K562 (cell line): ENCODE measurements around the gene QKI. TPM values are rescaled to one million over a fixed set of nuclear protein-coding genes. Genes with fewer than 3 reads are reported as not detected.
A peak's percentile ranks its signal among the peaks of the same experiment; 100 is the strongest.

Source experiments
- ATAC-seq: fragments of 200-7000 bp; cut with Tn5 transposase; 3 replicates; pipeline ENCODE4 v1.9.1; 2020; ENCODE audit warnings: moderate library complexity
- BruUV-seq: library from RNA; stranded (reverse); fragments of 400-500 nt; replicated peaks from 2 replicates; lab custom pipeline; 2021; lab: Mats Ljungman, UMichigan
- CTCF ChIA-PET: fragments of 300-600 bp; formaldehyde crosslinking; extraction: SDS; loops from one replicate; lab custom pipeline; 2021; ENCODE audit warnings: low intra/inter-chr PET ratio; lab: Yijun Ruan, JAX
- POLR2A ChIA-PET: fragments of 300-600, 350-650 bp; sonication (Branson Sonifier 250); formaldehyde crosslinking; extraction: SDS; loops from one replicate; lab custom pipeline; 2021; ENCODE audit warnings: antibody characterized with exemption, inconsistent platforms; lab: Yijun Ruan, JAX
- DNase-seq, 4 experiments: peaks; one replicate each; pipeline versions ENCODE4 v3.0.0 to v3.0.0-alpha.2; 2011 to 2018; ENCODE audit warnings: low spot score in 3 of 4, mixed read lengths in 3 of 4; ENCODE audit errors: extremely low read depth in 1 of 4
- FAIRE-seq: peaks from 2 replicates; lab custom pipeline; 2011; peaks lifted over from hg19 to GRCh38; lab: Jason Lieb, UNC
- H2AFZ ChIP-seq: 2 replicates; pipeline ENCODE4 v1.6.0; 2011; ENCODE audit warnings: low read depth, low read length, control low read depth, inconsistent platforms
- H3K27ac ChIP-seq: fragments of 200-600 bp; 3 replicates; pipeline ENCODE4 v1.8.0; 2011; ENCODE audit warnings: low read depth, mild to moderate bottlenecking, control low read depth, inconsistent platforms, low read length, moderate library complexity, mixed read lengths; ENCODE audit errors: extremely low read depth
- H3K27me3 ChIP-seq, 2 experiments: fragments of 300-600 bp in 1 of 2; 2 replicates in 1 of 2; 3 replicates in 1 of 2; pipeline versions ENCODE4 v1.6.0 to v1.8.0; 2011; ENCODE audit warnings: inconsistent platforms in 2 of 2, low read length in 2 of 2, mild to moderate bottlenecking in 1 of 2, mixed read lengths in 1 of 2, moderate library complexity in 1 of 2; ENCODE audit not compliant: control insufficient read depth in 2 of 2, insufficient read depth in 2 of 2
- H3K36me3 ChIP-seq: fragments of 300-600 bp; 3 replicates; pipeline ENCODE4 v1.8.0; 2011; ENCODE audit warnings: mild to moderate bottlenecking, low read length, inconsistent platforms; ENCODE audit not compliant: control insufficient read depth, insufficient read depth
- H3K4me1 ChIP-seq, 2 experiments: fragments of 200-600 bp in 1 of 2; replicated peaks in 1 of 2; 2 replicates in 1 of 2; 3 replicates in 1 of 2; pipeline versions ENCODE4 v1.5.1 to v1.8.0; 2011; ENCODE audit warnings: inconsistent platforms in 2 of 2, low read length in 2 of 2, mild to moderate bottlenecking in 1 of 2, mixed read lengths in 1 of 2, moderate library complexity in 1 of 2; ENCODE audit not compliant: control insufficient read depth in 2 of 2, insufficient read depth in 2 of 2
- H3K4me2 ChIP-seq: 2 replicates; pipeline ENCODE4 v1.6.1; 2011; ENCODE audit warnings: low read length, control low read depth, inconsistent platforms, mixed read lengths; ENCODE audit not compliant: insufficient read depth
- H3K4me3 ChIP-seq: fragments of 200-600 bp; sonication (generic), shearing (Covaris generic); 2 replicates; pipeline ENCODE4 v1.5.1; 2016; ENCODE audit warnings: control low read depth, inconsistent platforms
- H3K79me2 ChIP-seq: fragments of 200-600 bp; 3 replicates; pipeline ENCODE4 v1.8.0; 2011; ENCODE audit warnings: low read length, inconsistent platforms; ENCODE audit not compliant: control insufficient read depth, insufficient read depth
- H3K9ac ChIP-seq, 2 experiments: 2 replicates each; pipeline versions ENCODE4 v1.6.0 to v1.6.1; 2011; ENCODE audit warnings: low read depth in 2 of 2, low read length in 2 of 2, control low read depth in 1 of 2, inconsistent platforms in 1 of 2, mild to moderate bottlenecking in 1 of 2, mixed read lengths in 1 of 2; ENCODE audit not compliant: insufficient read depth in 1 of 2
- H3K9me1 ChIP-seq: one replicate; pipeline ENCODE4 v1.6.0; 2011; ENCODE audit warnings: inconsistent platforms, mild to moderate bottlenecking, low read length, moderate library complexity; ENCODE audit not compliant: control insufficient read depth, insufficient read depth
- H3K9me3 ChIP-seq: replicated peaks from 2 replicates; pipeline ENCODE4 v1.5.1; 2011; ENCODE audit warnings: low read depth, low read length, inconsistent platforms; ENCODE audit not compliant: control insufficient read depth, insufficient read depth
- H4K20me1 ChIP-seq: replicated peaks from 2 replicates; pipeline ENCODE4 v1.6.1; 2011; ENCODE audit warnings: low read length, inconsistent platforms, mixed read lengths; ENCODE audit not compliant: control insufficient read depth, insufficient read depth
- HSF4 ChIP-seq: fragments of 250-450 bp; sonication (Bioruptor Pico); IDR thresholded peaks from 2 replicates; pipeline ENCODE4 v2.1.2; 2022; ENCODE audit warnings: mild to moderate bottlenecking, moderate library complexity, borderline replicate concordance
- MCM3 ChIP-seq: fragments of 450-650 bp; IDR thresholded peaks from 2 replicates; pipeline ENCODE4 v1.6.1; 2016
- NFIC ChIP-seq: fragments of 450-650 bp; IDR thresholded peaks from 2 replicates; pipeline ENCODE4 v1.6.1; 2017; ENCODE audit warnings: mild to moderate bottlenecking, inconsistent platforms
- NFIX ChIP-seq: fragments of 250-450 bp; sonication (Bioruptor Pico); IDR thresholded peaks from 2 replicates; pipeline ENCODE4 v1.4.0; 2020; ENCODE audit warnings: low read depth, mild to moderate bottlenecking, moderate library complexity
- RFX1 ChIP-seq: fragments of 450-650 bp; IDR thresholded peaks from 2 replicates; pipeline ENCODE4 v1.6.1; 2016; ENCODE audit warnings: mild to moderate bottlenecking, moderate library complexity
- SRSF9 ChIP-seq: fragments of 200-400 bp; formaldehyde crosslinking; IDR thresholded peaks from 2 replicates; pipeline ENCODE4 v1.6.1; 2017; ENCODE audit warnings: low read depth, low read length, borderline replicate concordance
- TAF9B ChIP-seq: fragments of 450-650 bp; IDR thresholded peaks from 2 replicates; pipeline ENCODE4 v1.6.1; 2018; ENCODE audit warnings: mild to moderate bottlenecking; ENCODE audit not compliant: partially characterized antibody
- ZNF695 ChIP-seq: fragments of 450-650 bp; formaldehyde crosslinking; IDR thresholded peaks from 2 replicates; pipeline ENCODE4 v1.4.0; 2020; ENCODE audit warnings: mild to moderate bottlenecking, moderate library complexity
- WGBS: fragments of 100-300 bp; shearing (Covaris generic); methylation state at CpG from one replicate; pipeline ENCODE4 v1.1.6; 2016; ENCODE audit warnings: low coverage, mixed read lengths; ENCODE audit not compliant: insufficient coverage; ENCODE audit errors: missing lambda C conversion rate; 5-methylcytosine and 5-hydroxymethylcytosine counted together
- in situ Hi-C: fragments of 300-500 bp; cut with MboI; formaldehyde crosslinking; loops from 4 replicates; pipeline ENCODE4 v1.15.0; 2018; ENCODE audit warnings: inconsistent platforms, mixed read lengths
- intact Hi-C: fragments of 100-400 bp; cut with micrococcal nuclease; formaldehyde crosslinking; loops from 2 replicates; pipeline ENCODE4 v1.14.2; 2022
- polyA plus RNA-seq, 8 experiments: library from polyadenylated mRNA; depleted of rRNA in 4 of 8; stranded (reverse) in 5 of 8; unstranded in 3 of 8; fragments of >200 nt; fragmentation: Nextera tagmentation in 2 of 8; fragmentation: Illumina TruSeq in 1 of 8; extraction: Ambion mirVana in 2 of 8; extraction: Trizol in 1 of 8; gene quantifications; 2 replicates each; pipeline versions ENCODE4 v1.2.1 to v1.2.3, GENCODE V29; 2011 to 2014; ENCODE audit warnings: inconsistent platforms in 1 of 8, missing spikeins in 1 of 8
- total RNA-seq, 7 experiments: library from RNA; depleted of rRNA in 6 of 7; stranded (reverse); fragments of >200 nt in 6 of 7; fragmentation: Illumina TruSeq in 2 of 7; extraction: Trizol in 2 of 7; gene quantifications; 2 replicates each; pipeline versions ENCODE4 v1.2.1 to v1.2.3, GENCODE V29; 2011 to 2021; ENCODE audit warnings: low replicate concordance in 1 of 7
- TF ChIP-seq, protein P1 (sequence below), 2 experiments: IDR thresholded peaks in 1 of 2; conservative IDR thresholded peaks in 1 of 2; 2 replicates each; pipeline ENCODE4 v1.6.1; 2016; ENCODE audit warnings: low read depth in 2 of 2, mild to moderate bottlenecking in 1 of 2, missing compliant biosample characterization in 1 of 2, missing genetic modification characterization in 1 of 2, moderate library complexity in 1 of 2
- TF ChIP-seq, protein P2 (sequence below): fragments of 250-450 bp; sonication (Bioruptor Pico); IDR thresholded peaks from 2 replicates; pipeline ENCODE4 v1.4.0; 2020; ENCODE audit warnings: mild to moderate bottlenecking, moderate library complexity, borderline replicate concordance
- TF ChIP-seq, protein P3 (sequence below): fragments of 450-650 bp; IDR thresholded peaks from 2 replicates; pipeline ENCODE4 v1.6.1; 2016

The QKI gene
- total and polyA plus RNA-seq, 9 of the 15 experiments (the other 6 are each of a cell fraction or from before 2014, with no cell fraction given), result 20.4 to 215 (median 123) TPM

DNA sequence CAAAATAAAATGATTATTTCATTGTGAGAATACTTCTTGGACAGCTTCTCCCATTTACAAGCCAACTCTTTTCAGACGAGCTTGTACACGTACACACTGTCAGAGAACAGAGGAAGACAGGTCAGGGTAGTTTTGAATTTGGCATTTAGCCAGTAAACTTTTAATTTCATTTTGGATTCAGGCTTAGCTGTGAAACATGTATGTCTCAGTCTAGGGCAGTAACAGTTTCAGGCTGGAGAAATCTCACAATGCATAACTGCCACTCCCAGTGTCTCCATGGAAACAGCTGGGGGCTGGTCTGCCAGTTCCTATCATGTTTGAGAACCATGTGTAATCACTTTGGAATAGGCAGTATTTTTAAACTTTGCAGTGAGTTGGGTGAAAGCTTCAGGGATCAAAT, 22.0 kb upstream of the QKI start:
- no peaks in the 10 kb centered on the region for H3K9me3 ChIP-seq
- H3K4me2 ChIP-seq, result no peak overlapping the region
- H3K27ac ChIP-seq, result no peak overlapping the region
- no peak overlapping the region for H3K4me3 ChIP-seq
- no peaks in the 10 kb centered on the region for H3K79me2 ChIP-seq
- ATAC-seq, result peak; percentile 79
- peaks cover 33 to 34% of the 10 kb centered on the region in 2 experiments for H3K27me3 ChIP-seq
- no peaks in the 10 kb centered on the region for H3K36me3 ChIP-seq
- H3K9ac ChIP-seq, result no peak overlapping the region
- CTCF ChIA-PET, result no interaction called here
- in situ Hi-C loops, result no loop called here
- DNase-seq, result peak; percentile 45 to 56 (median 50)
- H3K4me1 ChIP-seq, result peaks cover 0 to 3% of the 10 kb centered on the region in 2 experiments; a peak in 2 of 5 replicates
- intact Hi-C loops, result no loop called here
- no peaks in the 10 kb centered on the region for H4K20me1 ChIP-seq
- H2AFZ ChIP-seq, result no peak overlapping the region
- peak; percentile 81 for TF ChIP-seq NFIC
- TF ChIP-seq NFIX (CRISPR knock-in tag), result peak; percentile 69; the same call in 1 of the 2 replicates
- no peak for TF ChIP-seq MCM3
- TF ChIP-seq RFX1, result peak; percentile 88
- TF ChIP-seq, protein P1, sequence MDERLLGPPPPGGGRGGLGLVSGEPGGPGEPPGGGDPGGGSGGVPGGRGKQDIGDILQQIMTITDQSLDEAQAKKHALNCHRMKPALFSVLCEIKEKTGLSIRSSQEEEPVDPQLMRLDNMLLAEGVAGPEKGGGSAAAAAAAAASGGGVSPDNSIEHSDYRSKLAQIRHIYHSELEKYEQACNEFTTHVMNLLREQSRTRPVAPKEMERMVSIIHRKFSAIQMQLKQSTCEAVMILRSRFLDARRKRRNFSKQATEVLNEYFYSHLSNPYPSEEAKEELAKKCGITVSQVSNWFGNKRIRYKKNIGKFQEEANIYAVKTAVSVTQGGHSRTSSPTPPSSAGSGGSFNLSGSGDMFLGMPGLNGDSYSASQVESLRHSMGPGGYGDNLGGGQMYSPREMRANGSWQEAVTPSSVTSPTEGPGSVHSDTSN (CRISPR knock-in tag; IDR thresholded peaks at IDR 0.05; ENCODE audit: low read depth), result peak; percentile 57
- TF ChIP-seq, protein P1 (tag; conservative IDR thresholded peaks at IDR 0.05; ENCODE audit: low read depth), result peak; percentile 79
- no peak for TF ChIP-seq HSF4 (CRISPR knock-in tag)
- TF ChIP-seq ZNF695 (CRISPR knock-in tag), result no peak
- TF ChIP-seq TAF9B, result no peak
- no peak for TF ChIP-seq SRSF9
- TF ChIP-seq, protein P2, sequence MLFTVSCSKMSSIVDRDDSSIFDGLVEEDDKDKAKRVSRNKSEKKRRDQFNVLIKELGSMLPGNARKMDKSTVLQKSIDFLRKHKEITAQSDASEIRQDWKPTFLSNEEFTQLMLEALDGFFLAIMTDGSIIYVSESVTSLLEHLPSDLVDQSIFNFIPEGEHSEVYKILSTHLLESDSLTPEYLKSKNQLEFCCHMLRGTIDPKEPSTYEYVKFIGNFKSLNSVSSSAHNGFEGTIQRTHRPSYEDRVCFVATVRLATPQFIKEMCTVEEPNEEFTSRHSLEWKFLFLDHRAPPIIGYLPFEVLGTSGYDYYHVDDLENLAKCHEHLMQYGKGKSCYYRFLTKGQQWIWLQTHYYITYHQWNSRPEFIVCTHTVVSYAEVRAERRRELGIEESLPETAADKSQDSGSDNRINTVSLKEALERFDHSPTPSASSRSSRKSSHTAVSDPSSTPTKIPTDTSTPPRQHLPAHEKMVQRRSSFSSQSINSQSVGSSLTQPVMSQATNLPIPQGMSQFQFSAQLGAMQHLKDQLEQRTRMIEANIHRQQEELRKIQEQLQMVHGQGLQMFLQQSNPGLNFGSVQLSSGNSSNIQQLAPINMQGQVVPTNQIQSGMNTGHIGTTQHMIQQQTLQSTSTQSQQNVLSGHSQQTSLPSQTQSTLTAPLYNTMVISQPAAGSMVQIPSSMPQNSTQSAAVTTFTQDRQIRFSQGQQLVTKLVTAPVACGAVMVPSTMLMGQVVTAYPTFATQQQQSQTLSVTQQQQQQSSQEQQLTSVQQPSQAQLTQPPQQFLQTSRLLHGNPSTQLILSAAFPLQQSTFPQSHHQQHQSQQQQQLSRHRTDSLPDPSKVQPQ (CRISPR knock-in tag), result no peak
- TF ChIP-seq, protein P3, sequence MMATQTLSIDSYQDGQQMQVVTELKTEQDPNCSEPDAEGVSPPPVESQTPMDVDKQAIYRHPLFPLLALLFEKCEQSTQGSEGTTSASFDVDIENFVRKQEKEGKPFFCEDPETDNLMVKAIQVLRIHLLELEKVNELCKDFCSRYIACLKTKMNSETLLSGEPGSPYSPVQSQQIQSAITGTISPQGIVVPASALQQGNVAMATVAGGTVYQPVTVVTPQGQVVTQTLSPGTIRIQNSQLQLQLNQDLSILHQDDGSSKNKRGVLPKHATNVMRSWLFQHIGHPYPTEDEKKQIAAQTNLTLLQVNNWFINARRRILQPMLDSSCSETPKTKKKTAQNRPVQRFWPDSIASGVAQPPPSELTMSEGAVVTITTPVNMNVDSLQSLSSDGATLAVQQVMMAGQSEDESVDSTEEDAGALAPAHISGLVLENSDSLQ, result peak; percentile 93
- BruUV-seq, result no TSS peak
- peak; percentile 72 for FAIRE-seq
- POLR2A ChIA-PET, result interaction anchor here (1.7 kb wide), 1 partner anchor 13 kb away, joined by 3 read pairs; no protein-coding TSS in a partner anchor
- 4% methylated on average over 2 of the region's 2 CpGs for WGBS
- H3K9me1 ChIP-seq, result no peaks in the 10 kb centered on the region
